Eye (tissue), 1 donor: ENCODE measurements around the gene OR51A4.
"Not testable (repeated sequence)": the region's sequence is repeated elsewhere in the genome, so short reads cannot be mapped to it uniquely, and the experiment has no call there.

Source experiments
- DNase-seq: peaks from one replicate; pipeline ENCODE4 v3.0.0-alpha.2; 2015

OR51A4 gene

GRCh38 chr11:4947505-4947904, at the start of gene OR51A4:
Gene OR51A4 (minus strand): TSS chr11:4947605. CDS start chr11:4947100, 505 bp downstream.
- no peak for DNase-seq

- DNase-seq, result no peak
These were observed 47.1 kb upstream of the OR51A4 start, which contains the start of gene OR51L1 for GRCh38 chr11:4994551-4994950. Gene OR51L1 (plus strand): TSS chr11:4994851. CDS start chr11:4998983, 4,132 bp downstream.

DNA sequence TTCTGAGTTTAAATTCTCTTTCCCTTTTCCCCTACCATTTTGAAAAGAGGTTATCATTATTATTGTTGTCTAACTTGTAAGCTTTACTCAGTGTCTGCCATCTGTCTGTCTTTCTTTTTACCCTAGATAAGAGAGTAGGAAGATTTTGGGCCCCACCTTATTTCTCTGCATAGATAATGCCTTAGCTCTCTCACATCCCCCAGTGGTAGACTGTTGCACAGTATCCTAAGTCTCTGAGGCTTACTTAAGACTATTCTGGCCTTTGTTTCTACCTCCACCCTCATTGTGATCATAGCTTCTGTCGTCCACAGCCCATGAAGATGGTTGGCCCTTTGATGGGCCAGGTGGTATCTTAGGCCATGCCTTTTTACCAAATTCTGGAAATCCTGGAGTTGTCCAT, 43.7 kb upstream of the OR51A4 start:
- DNase-seq, result no peak

DNA sequence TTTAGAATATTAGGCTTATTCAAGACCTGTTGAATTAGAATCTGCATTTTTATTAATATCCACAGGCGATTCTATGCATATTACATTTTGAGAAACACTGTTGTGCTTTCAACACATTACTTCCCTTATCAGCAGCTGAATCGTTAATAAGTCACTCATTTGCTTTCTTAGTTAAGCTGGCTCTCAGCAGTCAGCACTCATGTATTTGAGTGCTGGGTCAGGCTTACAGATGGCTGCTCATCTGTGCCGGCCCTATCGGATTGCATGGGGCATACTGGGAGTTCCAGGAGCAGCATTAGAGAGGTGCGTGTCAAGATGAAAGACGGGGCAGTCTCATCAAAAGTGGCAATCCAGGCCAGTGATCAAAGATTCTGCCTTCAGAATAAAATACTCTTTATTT, 36.4 kb upstream of the OR51A4 start:
- no peak for DNase-seq

DNA sequence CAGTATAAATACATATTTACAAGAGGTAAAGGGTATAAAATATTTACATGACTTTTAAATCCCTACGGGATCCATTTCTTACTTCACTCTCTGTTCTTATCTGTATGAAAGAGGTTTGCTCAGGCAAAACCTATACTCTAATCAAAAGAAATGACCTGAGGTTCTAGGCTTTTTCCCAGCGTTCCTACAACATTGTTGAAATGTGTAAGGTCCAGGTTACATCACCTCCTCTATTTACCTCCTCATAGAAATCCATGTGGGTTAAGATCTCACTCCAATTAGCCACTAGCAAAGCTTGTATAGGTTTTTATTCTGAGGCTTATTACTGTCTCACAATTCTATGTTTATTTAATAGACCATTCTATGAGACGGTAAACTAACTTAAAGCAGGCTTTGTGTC, 35.3 kb upstream of the OR51A4 start:
- DNase-seq, result no peak

DNA sequence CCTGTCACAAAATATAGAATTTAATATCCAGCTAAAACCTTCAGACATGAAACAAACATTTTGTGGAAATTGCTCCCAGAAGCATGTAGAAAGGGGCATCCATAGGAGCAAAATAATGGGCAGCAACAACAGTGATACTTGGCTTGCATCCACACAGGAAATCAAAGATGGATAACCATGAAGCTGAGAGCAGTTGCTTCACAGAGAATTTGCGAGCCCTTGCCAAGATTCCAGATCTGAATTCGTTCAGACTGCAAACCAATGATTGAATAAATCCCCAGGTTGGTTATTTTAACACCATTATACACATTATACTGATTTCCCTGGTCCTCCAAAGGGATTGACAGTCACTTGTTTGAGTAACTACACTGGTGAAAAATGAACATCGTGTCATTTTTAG, 31.6 kb upstream of the OR51A4 start:
- DNase-seq, result peak; percentile 9

DNA sequence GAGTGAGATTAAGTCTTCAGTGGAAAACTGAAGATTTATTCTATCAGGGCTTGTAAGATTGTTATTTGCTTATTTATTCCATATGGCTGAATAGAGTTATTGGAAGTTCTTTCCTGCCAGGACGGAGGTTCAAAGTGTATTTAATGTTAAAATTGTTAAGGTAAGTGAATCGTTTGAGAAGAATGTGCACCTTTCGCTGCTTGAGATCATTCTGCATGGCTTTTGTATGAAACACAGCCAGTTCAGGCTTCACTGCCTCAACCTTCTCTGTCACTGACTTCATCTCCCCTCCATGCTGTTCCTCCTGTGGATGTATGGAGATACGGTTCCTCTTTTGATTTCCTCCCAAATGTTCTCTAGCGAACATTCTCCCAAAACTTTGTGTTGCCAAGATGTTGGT, 28.0 kb upstream of the OR51A4 start:
- DNase-seq, result no peak

DNA sequence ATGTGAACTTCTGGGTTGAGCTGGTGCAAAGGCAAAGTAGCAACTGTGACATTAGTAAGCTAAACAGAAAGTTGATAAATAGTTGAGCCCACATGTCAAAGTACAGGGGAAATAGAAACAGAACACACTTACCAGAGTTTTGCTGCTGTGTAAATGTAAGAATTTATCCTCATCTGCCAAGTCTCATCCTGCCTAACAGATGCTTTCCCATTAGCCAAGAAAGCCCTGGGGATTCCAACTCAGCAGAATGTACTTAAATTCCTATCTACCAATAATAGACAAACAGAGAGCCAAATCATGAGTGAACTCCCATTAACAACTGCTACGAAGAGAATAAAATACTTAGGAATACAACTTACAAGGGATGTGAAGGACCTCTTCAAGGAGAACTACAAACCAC, 15.4 kb upstream of the OR51A4 start:
- DNase-seq, result peak; percentile 4

DNA sequence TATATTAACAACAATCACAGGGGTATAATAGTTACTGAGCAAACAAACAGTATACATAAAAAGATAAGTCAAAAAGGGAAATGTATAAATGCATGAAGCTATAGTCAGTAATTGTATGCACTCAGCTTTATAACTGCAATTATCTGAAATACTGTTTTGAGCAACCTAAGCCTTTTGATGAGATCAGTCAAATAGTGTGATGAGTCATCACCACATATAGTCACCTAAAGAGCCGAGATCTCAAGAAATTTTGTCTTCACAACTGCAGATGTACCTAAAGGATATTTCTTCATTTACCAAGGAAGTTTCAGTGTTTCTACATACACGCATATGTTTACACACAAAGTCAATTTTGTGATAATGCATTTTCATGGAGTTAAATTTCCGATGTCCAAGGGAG, 13.5 kb upstream of the OR51A4 start:
- no peak for DNase-seq

DNA sequence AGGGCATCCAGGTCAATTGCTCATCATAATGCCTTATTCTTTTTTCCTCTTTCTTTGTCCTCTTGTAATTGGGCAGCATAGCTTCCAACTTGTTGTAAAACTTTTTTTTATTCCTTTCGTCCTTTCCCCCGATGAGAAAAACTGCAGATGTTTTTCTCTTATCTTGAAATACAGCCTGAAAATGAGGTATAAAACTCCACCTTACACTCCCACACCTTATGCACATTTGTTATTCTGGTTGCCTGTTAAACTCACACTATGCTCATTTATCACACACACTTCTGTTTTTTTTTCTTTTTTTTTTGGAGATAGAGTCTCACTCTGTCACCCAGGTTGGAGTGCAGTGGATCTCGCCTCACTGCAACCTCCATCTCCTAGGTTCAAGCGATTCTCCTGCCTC, 10.0 kb upstream of the OR51A4 start:
- no peak for DNase-seq

DNA sequence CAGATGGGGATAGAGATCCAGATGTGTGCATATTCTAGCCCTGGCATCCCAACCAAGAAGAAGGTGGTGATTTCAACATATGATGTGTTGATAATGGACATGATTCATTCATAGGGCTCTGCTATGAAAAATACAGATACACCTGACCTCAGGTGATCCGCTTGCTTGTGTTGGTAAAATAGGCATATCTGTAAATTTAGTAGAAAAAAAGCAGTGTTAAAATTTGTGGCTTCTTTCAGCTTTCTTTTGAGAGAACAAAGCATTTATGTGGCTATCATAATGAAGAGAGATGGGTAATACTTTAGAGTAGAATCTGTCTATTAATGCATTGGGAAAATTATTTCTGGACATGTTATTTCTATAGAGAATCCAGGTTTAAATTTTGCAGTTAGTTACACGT, 8.2 kb upstream of the OR51A4 start, which contains the start of gene OR51A2:
OR51A2 (minus strand) TSS at position 101 of the 400 bp plus-strand sequence; CDS start at position 101, 0 bp downstream.
- not testable (repeated sequence) for DNase-seq

DNA sequence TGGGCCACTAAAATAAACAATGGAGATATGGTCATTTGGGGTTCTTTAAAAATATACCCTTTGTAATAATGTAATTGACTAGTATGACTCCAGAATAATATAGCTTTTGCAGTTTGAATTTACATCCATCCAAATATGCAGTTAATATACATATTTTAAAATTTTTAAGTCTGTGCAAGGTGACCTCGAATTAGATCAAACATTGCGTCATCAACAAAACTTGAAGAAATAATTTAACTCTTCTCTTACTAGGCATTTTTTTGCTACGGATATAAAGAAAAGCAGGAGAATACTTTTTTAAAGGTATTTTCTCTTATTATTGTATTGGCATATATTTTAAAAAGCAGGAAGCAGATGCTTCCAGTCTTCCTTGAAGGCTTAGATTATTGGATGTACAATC, 10.7 kb downstream of the OR51A4 start:
- no peak for DNase-seq

DNA sequence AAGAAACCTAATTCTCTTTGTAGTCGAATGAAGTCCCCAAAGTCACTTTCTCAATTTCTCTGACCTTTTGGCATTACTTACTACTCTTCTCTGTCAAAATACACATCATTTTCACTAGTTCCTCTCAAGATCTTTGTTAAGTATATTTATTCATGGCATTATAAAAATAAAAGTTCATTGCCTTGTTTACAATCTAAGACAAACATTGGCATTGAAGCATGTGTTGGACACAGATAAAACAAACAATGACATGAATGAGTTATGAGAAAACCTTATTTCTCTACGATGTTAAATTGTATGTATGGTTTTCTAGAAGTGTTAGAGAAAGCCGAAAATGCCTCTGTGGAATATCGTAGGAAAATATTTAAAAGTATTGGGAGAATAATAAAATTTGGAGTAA, 14.7 kb downstream of the OR51A4 start:
- DNase-seq, result no peak

GRCh38 chr11:4926608-4927007, 20.8 kb downstream of the OR51A4 start:
- no peak for DNase-seq

DNA sequence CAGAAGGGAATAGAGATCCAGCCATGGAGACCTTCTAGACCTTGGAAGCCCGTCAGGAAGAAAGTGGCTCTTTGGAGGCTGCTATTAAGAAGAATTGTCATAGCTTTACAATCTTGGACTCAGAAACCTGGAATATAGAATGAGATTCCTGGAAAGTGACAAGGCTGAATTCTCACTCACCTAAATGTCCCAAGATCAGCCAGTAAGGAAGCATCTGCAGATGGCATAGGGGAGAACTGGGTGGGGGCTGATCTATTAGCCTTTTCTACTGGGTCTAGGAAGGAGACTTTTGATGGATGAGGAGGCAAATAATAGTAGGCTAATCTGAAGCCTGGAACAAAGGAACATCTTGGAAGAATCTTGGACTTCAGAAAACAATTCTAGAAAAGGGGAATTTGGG, 23.2 kb downstream of the OR51A4 start, which contains the start of gene OR51G1:
OR51G1 (minus strand) TSS at position 101 of the 400 bp plus-strand sequence; CDS start at position 101, 0 bp downstream.
- no peak for DNase-seq

DNA sequence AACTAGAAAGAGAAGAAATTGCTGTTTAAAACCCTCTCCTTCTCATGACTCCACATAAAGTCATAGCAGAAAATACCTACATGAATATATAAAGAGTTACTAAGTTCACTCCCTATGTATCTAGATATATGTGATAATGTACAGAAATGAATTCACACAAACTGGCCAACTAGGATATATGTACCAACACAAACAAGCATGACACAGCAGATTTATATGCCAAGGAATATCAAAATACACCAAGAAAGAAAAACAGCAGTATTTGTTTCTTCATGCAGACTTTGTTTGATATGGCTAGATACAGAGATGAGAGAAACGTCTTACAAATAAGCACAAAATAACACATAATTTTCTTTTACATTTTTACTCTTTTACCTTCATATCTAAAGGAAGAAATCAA, 25.1 kb downstream of the OR51A4 start:
- DNase-seq, result no peak

DNA sequence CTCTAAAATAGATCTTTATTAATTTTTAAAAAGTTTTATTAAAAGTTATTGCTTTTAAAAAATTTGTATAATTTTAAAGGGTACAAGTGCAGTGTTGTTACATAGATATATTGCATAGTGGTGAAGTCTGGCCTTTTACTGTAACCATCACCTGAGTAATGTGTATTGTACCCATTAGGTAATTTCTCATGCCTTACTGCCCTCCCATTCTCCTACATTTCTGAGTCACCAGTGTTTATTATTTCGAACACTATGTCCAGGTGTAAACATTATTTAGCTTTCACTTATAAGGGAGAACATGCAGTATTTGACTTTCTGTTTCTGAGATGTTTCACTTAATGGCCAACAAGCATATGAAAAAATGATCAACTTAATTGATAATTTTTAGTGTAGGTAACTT, 25.6 kb downstream of the OR51A4 start:
- DNase-seq, result no peak

GRCh38 chr11:4919250-4919649, 28.2 kb downstream of the OR51A4 start, which contains the start of gene OR51G2:
Gene OR51G2 (minus strand): TSS chr11:4919350. CDS start chr11:4915663, 3,687 bp downstream.
- DNase-seq, result no peak

DNA sequence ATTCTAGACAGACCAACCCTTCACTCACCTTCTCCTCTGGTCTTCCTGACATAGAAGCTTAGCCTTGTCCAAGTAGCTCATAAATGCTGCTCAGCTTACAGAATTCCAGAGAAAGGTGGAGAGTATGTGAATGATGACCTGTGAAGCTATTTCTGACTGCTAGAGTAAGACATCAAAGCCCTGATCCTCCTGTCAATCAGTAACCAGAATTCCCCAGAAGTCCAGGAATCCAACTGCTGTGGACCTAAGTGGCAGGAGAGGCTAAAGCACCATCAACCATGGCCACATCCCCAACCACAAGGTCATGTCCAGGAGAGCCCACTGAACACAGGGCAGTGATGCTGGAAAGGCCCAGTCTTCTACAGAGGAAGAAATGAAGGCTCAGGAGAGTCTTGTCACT, 30.8 kb downstream of the OR51A4 start:
- DNase-seq, result no peak

DNA sequence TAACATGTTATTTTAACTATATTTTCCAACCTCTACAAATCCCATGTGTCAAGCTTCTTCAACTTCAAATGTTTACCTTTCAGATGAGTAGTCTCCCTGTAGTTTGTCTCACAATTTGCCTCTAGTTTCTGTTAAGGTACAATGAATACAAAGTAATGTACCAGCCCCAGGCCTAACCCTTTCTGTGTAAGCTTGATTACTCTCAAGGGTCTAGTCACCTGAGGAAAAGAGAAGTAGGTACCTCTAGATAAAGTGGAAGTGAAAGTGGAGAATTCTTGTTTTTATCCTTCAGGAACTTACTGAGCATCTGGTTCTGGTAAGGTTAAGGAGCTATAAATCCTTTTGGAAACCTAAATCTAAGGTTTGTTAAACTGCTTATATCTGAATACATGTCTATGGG, 43.9 kb downstream of the OR51A4 start, which contains the start of gene OR51A7:
OR51A7 (plus strand) TSS at position 300 of the 400 bp plus-strand sequence. CDS start 3,587 bp downstream, outside the sequence.
- DNase-seq, result no peak
